Type B pancreatic cell (in vitro differentiated cells): ENCODE results near the gene BEST4. TPM values are rescaled to one million over a fixed set of nuclear protein-coding genes. Genes with fewer than 3 reads are reported as not detected.

Experiments used
- DNase-seq: peaks from one replicate; pipeline ENCODE4 v3.0.0; 2021; ENCODE audit warnings: mixed read lengths; ENCODE audit not compliant: unreplicated experiment; ENCODE audit errors: extremely low spot score
- H3K27ac Mint-ChIP-seq: 2 replicates; pipeline ENCODE4 v1.8.0; 2021; ENCODE audit warnings: mild to moderate bottlenecking, mixed read lengths
- H3K27me3 Mint-ChIP-seq: 2 replicates; pipeline ENCODE4 v1.8.0; 2021; ENCODE audit warnings: mixed read lengths
- H3K36me3 Mint-ChIP-seq: 2 replicates; pipeline ENCODE4 v1.8.0; 2021; ENCODE audit warnings: mixed read lengths
- H3K4me1 Mint-ChIP-seq: one replicate; pipeline ENCODE4 v1.8.0; 2021; ENCODE audit warnings: mixed read lengths; ENCODE audit not compliant: unreplicated experiment
- H3K4me3 Mint-ChIP-seq: 2 replicates; pipeline ENCODE4 v1.8.0; 2021; ENCODE audit warnings: mild to moderate bottlenecking, mixed read lengths
- H3K9me3 Mint-ChIP-seq: 2 replicates; pipeline ENCODE4 v1.8.0; 2021; ENCODE audit warnings: mixed read lengths
- CTCF ChIP-seq: fragments of 200-600 bp; sonication (generic); conservative IDR thresholded peaks from 2 replicates; pipeline ENCODE4 v1.5.0; 2021; ENCODE audit warnings: antibody characterized with exemption, mild to moderate bottlenecking
- total RNA-seq: library from RNA; stranded (reverse); gene quantifications from 2 replicates; pipeline ENCODE4 v1.2.1, GENCODE V29; 2021; ENCODE audit warnings: low replicate concordance

BEST4 gene
- total RNA-seq, 1 donor from 2014 or later, result 0.99 TPM

GRCh38 chr1:44805311-44806024 lies 17.5 kb upstream of the BEST4 start:
- H3K27ac Mint-ChIP-seq, result peak overlapping the region; percentile 62
- H3K36me3 Mint-ChIP-seq, result peaks cover 19% of the 10 kb centered on the region
- peak overlapping the region; percentile 20 for H3K4me3 Mint-ChIP-seq
- no peaks in the 10 kb centered on the region for H3K27me3 Mint-ChIP-seq
- no peak for DNase-seq
- TF ChIP-seq CTCF, result no peak
- no peaks in the 10 kb centered on the region for H3K9me3 Mint-ChIP-seq
- peaks cover 29% of the 10 kb centered on the region for H3K4me1 Mint-ChIP-seq

- H3K4me1 Mint-ChIP-seq, result peaks cover 24% of the 10 kb centered on the region
- TF ChIP-seq CTCF, result no peak
- no peak for DNase-seq
- peak overlapping the region; percentile 57 for H3K4me3 Mint-ChIP-seq
- peaks cover 19% of the 10 kb centered on the region for H3K36me3 Mint-ChIP-seq
- no peaks in the 10 kb centered on the region for H3K27me3 Mint-ChIP-seq
- peak overlapping the region; percentile 43 for H3K27ac Mint-ChIP-seq
- H3K9me3 Mint-ChIP-seq, result no peaks in the 10 kb centered on the region
These were observed 15.5 kb upstream of the BEST4 start for GRCh38 chr1:44803312-44804095.

- Mint-ChIP-seq H3K36me3 (peaks cover 19% of the 10 kb centered on the region), H3K4me1 (peaks cover 26% of the 10 kb centered on the region), H3K4me3 (peak overlapping the region; percentile 57), H3K9me3 (no peaks in the 10 kb centered on the region), H3K27ac (peak overlapping the region; percentile 43), H3K27me3 (no peaks in the 10 kb centered on the region)
- TF ChIP-seq CTCF, result no peak
- no peak for DNase-seq
These were observed 15.0 kb upstream of the BEST4 start for GRCh38 chr1:44803062-44803311.

GRCh38 chr1:44802306-44803061 lies 14.5 kb upstream of the BEST4 start:
- H3K4me3 Mint-ChIP-seq, result peak overlapping the region; percentile 91
- no peak for TF ChIP-seq CTCF
- no peak for DNase-seq
- peaks cover 19% of the 10 kb centered on the region for H3K36me3 Mint-ChIP-seq
- H3K27ac Mint-ChIP-seq, result peak overlapping the region; percentile 69
- no peaks in the 10 kb centered on the region for H3K27me3 Mint-ChIP-seq
- H3K9me3 Mint-ChIP-seq, result no peaks in the 10 kb centered on the region
- H3K4me1 Mint-ChIP-seq, result peaks cover 21% of the 10 kb centered on the region

- Mint-ChIP-seq H3K27ac (peak overlapping the region; percentile 69), H3K36me3 (peaks cover 15% of the 10 kb centered on the region), H3K9me3 (no peaks in the 10 kb centered on the region), H3K4me3 (peak overlapping the region; percentile 91), H3K4me1 (peaks cover 15% of the 10 kb centered on the region), H3K27me3 (no peaks in the 10 kb centered on the region)
- TF ChIP-seq CTCF, result no peak
- no peak for DNase-seq
These were observed 13.7 kb upstream of the BEST4 start for GRCh38 chr1:44801491-44802305.
